IPS DF 6.9 (cell line): Measurements from ENCODE around the gene FOXF1.

Experiments used
- DNase-seq: peaks from one replicate; pipeline ENCODE4 v3.0.0-alpha.2; 2013; ENCODE audit warnings: low read depth, low spot score
- H3K27ac ChIP-seq: one replicate; pipeline ENCODE4 v1.5.1; 2013; ENCODE audit warnings: low read length, control low read depth
- H3K27me3 ChIP-seq: 2 replicates; pipeline ENCODE4 v1.6.1; 2013; ENCODE audit warnings: mild to moderate bottlenecking, low read length; ENCODE audit not compliant: control insufficient read depth, insufficient read depth
- H3K36me3 ChIP-seq: 2 replicates; pipeline ENCODE4 v1.6.1; 2013; ENCODE audit warnings: low read length; ENCODE audit not compliant: control insufficient read depth, insufficient read depth
- H3K4me1 ChIP-seq: 2 replicates; pipeline ENCODE4 v1.6.1; 2013; ENCODE audit warnings: low read length; ENCODE audit not compliant: control insufficient read depth, insufficient read depth
- H3K4me3 ChIP-seq: 2 replicates; pipeline ENCODE4 v1.5.1; 2013; ENCODE audit warnings: mild to moderate bottlenecking, low read length
- H3K9me3 ChIP-seq: 2 replicates; pipeline ENCODE4 v1.6.1; 2013; ENCODE audit warnings: low read length, inconsistent platforms; ENCODE audit not compliant: control insufficient read depth, insufficient read depth
- WGBS: extraction: QIAGEN DNeasy Blood & Tissue Kit; methylation state at CpG from one replicate; pipeline ENCODE4 v1.1.7; 2013; ENCODE audit warnings: mixed read lengths, missing lambda C conversion rate; ENCODE audit not compliant: insufficient read length, insufficient coverage; 5-methylcytosine and 5-hydroxymethylcytosine counted together

FOXF1 gene

GRCh38 chr16:86534779-86535615, 24.7 kb downstream of the FOXF1 start:
- Histone ChIP-seq H3K4me3 (no peak overlapping the region), H3K36me3 (peaks cover 7% of the 10 kb centered on the region), H3K4me1 (no peaks in the 10 kb centered on the region), H3K27me3 (no peaks in the 10 kb centered on the region), H3K27ac (no peak overlapping the region), H3K9me3 (no peaks in the 10 kb centered on the region)
- DNase-seq, result no peak
- WGBS, result no CpG with 5 or more reads among the region's 18 CpGs

- H3K9me3 ChIP-seq, result no peaks in the 10 kb centered on the region
- no peak overlapping the region for H3K4me3 ChIP-seq
- H3K27me3 ChIP-seq, result no peaks in the 10 kb centered on the region
- no peaks in the 10 kb centered on the region for H3K4me1 ChIP-seq
- DNase-seq, result no peak
- peaks cover 7% of the 10 kb centered on the region for H3K36me3 ChIP-seq
- H3K27ac ChIP-seq, result no peak overlapping the region
- no CpG with 5 or more reads among the region's 17 CpGs for WGBS
These were observed 26.3 kb downstream of the FOXF1 start for GRCh38 chr16:86536621-86537020.

- no peaks in the 10 kb centered on the region for H3K4me1 ChIP-seq
- peaks cover 7% of the 10 kb centered on the region for H3K36me3 ChIP-seq
- H3K27ac ChIP-seq, result no peak overlapping the region
- no peak overlapping the region for H3K4me3 ChIP-seq
- no peak for DNase-seq
- no CpG with 5 or more reads among the region's 4 CpGs for WGBS
- no peaks in the 10 kb centered on the region for H3K27me3 ChIP-seq
- H3K9me3 ChIP-seq, result no peaks in the 10 kb centered on the region
These were observed 27.2 kb downstream of the FOXF1 start for GRCh38 chr16:86537486-86537885.

GRCh38 chr16:86538196-86538780, 28.0 kb downstream of the FOXF1 start:
- no peak for DNase-seq
- H3K4me1 ChIP-seq, result no peaks in the 10 kb centered on the region
- no peak overlapping the region for H3K27ac ChIP-seq
- H3K9me3 ChIP-seq, result no peaks in the 10 kb centered on the region
- no CpG with 5 or more reads among the region's 17 CpGs for WGBS
- H3K4me3 ChIP-seq, result no peak overlapping the region
- no peaks in the 10 kb centered on the region for H3K27me3 ChIP-seq
- peaks cover 7% of the 10 kb centered on the region for H3K36me3 ChIP-seq

GRCh38 chr16:86540894-86541293, 30.6 kb downstream of the FOXF1 start:
- no CpG with 5 or more reads among the region's 6 CpGs for WGBS
- no peak for DNase-seq
- no peak overlapping the region for H3K4me3 ChIP-seq
- H3K36me3 ChIP-seq, result peaks cover 7% of the 10 kb centered on the region
- H3K27me3 ChIP-seq, result no peaks in the 10 kb centered on the region
- no peak overlapping the region for H3K27ac ChIP-seq
- H3K9me3 ChIP-seq, result no peaks in the 10 kb centered on the region
- H3K4me1 ChIP-seq, result no peaks in the 10 kb centered on the region

- Histone ChIP-seq H3K9me3 (no peaks in the 10 kb centered on the region), H3K4me1 (no peaks in the 10 kb centered on the region), H3K27me3 (no peaks in the 10 kb centered on the region), H3K4me3 (no peak overlapping the region), H3K27ac (no peak overlapping the region), H3K36me3 (peaks cover 7% of the 10 kb centered on the region)
- no CpG with 5 or more reads among the region's 11 CpGs for WGBS
- DNase-seq, result no peak
These were observed 31.2 kb downstream of the FOXF1 start for GRCh38 chr16:86541560-86541959.

- Histone ChIP-seq H3K4me3 (no peak overlapping the region), H3K27ac (no peak overlapping the region), H3K9me3 (no peaks in the 10 kb centered on the region), H3K27me3 (no peaks in the 10 kb centered on the region), H3K4me1 (no peaks in the 10 kb centered on the region; the same call in 1 of the 2 replicates), H3K36me3 (peaks cover 7% of the 10 kb centered on the region)
- no peak for DNase-seq
- WGBS, result no CpG with 5 or more reads among the region's 21 CpGs
These were observed 32.7 kb downstream of the FOXF1 start for GRCh38 chr16:86542756-86543750.

GRCh38 chr16:86545481-86545880, 35.2 kb downstream of the FOXF1 start:
- Histone ChIP-seq H3K36me3 (no peaks in the 10 kb centered on the region; the same call in 1 of the 2 replicates), H3K4me3 (no peak overlapping the region), H3K27ac (no peak overlapping the region), H3K9me3 (no peaks in the 10 kb centered on the region), H3K4me1 (no peaks in the 10 kb centered on the region; the same call in 1 of the 2 replicates), H3K27me3 (no peaks in the 10 kb centered on the region)
- WGBS, result no CpG with 5 or more reads among the region's 12 CpGs
- DNase-seq, result no peak

GRCh38 chr16:86545954-86546637, 35.8 kb downstream of the FOXF1 start:
- Histone ChIP-seq H3K9me3 (no peaks in the 10 kb centered on the region), H3K36me3 (no peaks in the 10 kb centered on the region; the same call in 1 of the 2 replicates), H3K27me3 (no peaks in the 10 kb centered on the region), H3K27ac (no peak overlapping the region), H3K4me3 (no peak overlapping the region), H3K4me1 (no peaks in the 10 kb centered on the region; the same call in 1 of the 2 replicates)
- DNase-seq, result no peak
- no CpG with 5 or more reads among the region's 19 CpGs for WGBS
